PC-9 (cell line): ENCODE data around the gene LIN28A.

ENCODE experiments used
- CTCF ChIP-seq: fragments of 200-600 bp; sonication (generic); conservative IDR thresholded peaks from 2 replicates; pipeline ENCODE4 v1.6.1; 2017; ENCODE audit warnings: mixed run types, antibody characterized with exemption, mild to moderate bottlenecking, moderate library complexity
- EZH2 ChIP-seq: fragments of 200-600 bp; sonication (generic); IDR thresholded peaks from 2 replicates; pipeline ENCODE4 v1.8.0; 2017; ENCODE audit warnings: antibody characterized with exemption, low read depth

GRCh38 chr1:26387447-26387846 is 23.2 kb upstream of the LIN28A start:
- TF ChIP-seq CTCF (no peak), EZH2 (no peak)
